ENCODE results near the gene FCRL6.

- TF ChIP-seq CTCF (IDR thresholded peaks at IDR 0.05) (no peak), POLR2A (IDR thresholded peaks at IDR 0.05) (no peak), EP300 (IDR thresholded peaks at IDR 0.05) (no peak), POLR2AphosphoS5 (IDR thresholded peaks at IDR 0.05) (no peak)
Measured at GRCh38 chr1:159829822-159830465, 27.8 kb downstream of the FCRL6 start.
